Neural progenitor cell (in vitro differentiated cells): ENCODE measurements around the gene HEPACAM2. TPM values are rescaled to one million over a fixed set of nuclear protein-coding genes. Genes with fewer than 3 reads are reported as not detected.

Experiments used
- DNase-seq: peaks from one replicate; pipeline ENCODE4 v3.0.0-alpha.2; 2016; ENCODE audit warnings: low spot score
- H2AFZ ChIP-seq: fragments of 200-600 bp; sonication (generic); replicated peaks from 2 replicates; pipeline ENCODE4 v1.6.1; 2016; ENCODE audit warnings: antibody characterized with exemption
- H3F3A ChIP-seq: fragments of 200-600 bp; sonication (generic); 2 replicates; pipeline ENCODE4 v1.6.1; 2016; ENCODE audit warnings: antibody characterized with exemption, low read depth
- H3K27ac ChIP-seq: fragments of 200-600 bp; sonication (generic); 2 replicates; pipeline ENCODE4 v1.5.1; 2016; ENCODE audit warnings: mild to moderate bottlenecking
- H3K27me3 ChIP-seq: fragments of 200-600 bp; sonication (generic); 2 replicates; pipeline ENCODE4 v1.6.1; 2016; ENCODE audit warnings: mild to moderate bottlenecking, moderate library complexity
- H3K36me3 ChIP-seq: fragments of 200-600 bp; sonication (generic); 2 replicates; pipeline ENCODE4 v1.5.1; 2016
- H3K4me1 ChIP-seq: fragments of 200-600 bp; sonication (generic); 2 replicates; pipeline ENCODE4 v1.6.1; 2016; ENCODE audit warnings: mixed run types
- H3K4me2 ChIP-seq: fragments of 200-600 bp; sonication (generic); 2 replicates; pipeline ENCODE4 v1.6.1; 2016
- H3K4me3 ChIP-seq: fragments of 200-600 bp; sonication (generic); 2 replicates; pipeline ENCODE4 v1.5.1; 2016
- H3K79me2 ChIP-seq: fragments of 200-600 bp; sonication (generic); 2 replicates; pipeline ENCODE4 v1.6.1; 2016; ENCODE audit warnings: low read depth
- H3K9ac ChIP-seq: fragments of 200-600 bp; sonication (generic); 2 replicates; pipeline ENCODE4 v1.6.1; 2016
- H3K9me3 ChIP-seq: fragments of 200-600 bp; sonication (generic); 2 replicates; pipeline ENCODE4 v1.5.1; 2016; ENCODE audit warnings: low read depth
- H4K20me1 ChIP-seq: fragments of 200-600 bp; sonication (generic); 2 replicates; pipeline ENCODE4 v1.6.1; 2016; ENCODE audit warnings: low read depth
- H3K27ac Mint-ChIP-seq: 3 replicates; pipeline ENCODE4 v1.8.0; 2021; ENCODE audit warnings: mixed read lengths
- H3K27me3 Mint-ChIP-seq: 2 replicates; pipeline ENCODE4 v1.8.0; 2022; ENCODE audit warnings: low read depth, mild to moderate bottlenecking, inconsistent platforms, moderate library complexity, mixed read lengths; ENCODE audit not compliant: insufficient read depth
- H3K36me3 Mint-ChIP-seq: 3 replicates; pipeline ENCODE4 v1.8.0; 2021; ENCODE audit warnings: mixed read lengths
- H3K4me1 Mint-ChIP-seq: 3 replicates; pipeline ENCODE4 v1.8.0; 2021; ENCODE audit warnings: mixed read lengths
- H3K4me3 Mint-ChIP-seq: 3 replicates; pipeline ENCODE4 v1.8.0; 2021; ENCODE audit warnings: mild to moderate bottlenecking, moderate library complexity, mixed read lengths
- H3K9me3 Mint-ChIP-seq: 3 replicates; pipeline ENCODE4 v1.8.0; 2020; ENCODE audit warnings: mixed read lengths
- EZH2 ChIP-seq: fragments of 200-600 bp; sonication (generic); IDR thresholded peaks from 2 replicates; pipeline ENCODE4 v1.6.1; 2017; ENCODE audit warnings: antibody characterized with exemption, mild to moderate bottlenecking, moderate library complexity
- EZH2phosphoT487 ChIP-seq: fragments of 200-600 bp; sonication (generic); IDR thresholded peaks from 2 replicates; pipeline ENCODE4 v1.6.1; 2017; ENCODE audit warnings: antibody characterized with exemption
- total RNA-seq: library from RNA; depleted of rRNA; stranded (reverse); fragments of >200 nt; gene quantifications from 2 replicates; pipeline ENCODE4 v1.2.3, GENCODE V29; 2015; ENCODE audit warnings: low replicate concordance
- TF ChIP-seq, protein P1 (sequence below): fragments of 200-600 bp; sonication (generic); IDR thresholded peaks from 2 replicates; pipeline ENCODE4 v1.5.1; 2017; ENCODE audit warnings: antibody characterized with exemption, mild to moderate bottlenecking

Gene HEPACAM2
- total RNA-seq, 1 donor from 2014 or later, result not detected

DNA sequence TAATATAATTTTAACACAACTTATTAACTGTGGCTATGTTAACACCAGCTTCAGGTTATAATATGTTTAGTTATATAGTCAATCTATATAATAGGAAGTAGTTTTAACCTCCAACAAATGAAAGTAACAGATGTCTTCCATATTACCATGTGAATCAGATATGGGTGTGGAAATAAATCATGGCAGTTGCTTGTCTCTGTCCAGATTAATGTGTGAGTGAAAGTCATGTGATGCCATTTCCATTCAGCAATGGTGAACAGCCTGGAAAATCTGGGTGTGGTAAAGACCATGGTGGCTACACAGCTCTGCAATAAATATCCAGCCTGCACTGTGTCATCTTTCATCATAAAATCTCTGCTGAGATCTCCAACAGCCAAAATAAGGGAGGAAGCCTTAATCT, 27.8 kb downstream of the HEPACAM2 start:
- no peak overlapping the region for H3K27ac Mint-ChIP-seq
- Histone ChIP-seq H3K4me2 (no peak overlapping the region), H3K27ac (no peak overlapping the region), H4K20me1 (no peaks in the 10 kb centered on the region), H3K9me3 (no peaks in the 10 kb centered on the region), H3K4me1 (no peaks in the 10 kb centered on the region), H3F3A (no peaks in the 10 kb centered on the region), H3K79me2 (no peaks in the 10 kb centered on the region), H3K36me3 (no peaks in the 10 kb centered on the region), H3K4me3 (no peak overlapping the region), H2AFZ (no peak overlapping the region), H3K27me3 (peaks cover 72% of the 10 kb centered on the region), H3K9ac (no peak overlapping the region)
- no peaks in the 10 kb centered on the region for H3K27me3 Mint-ChIP-seq
- DNase-seq, result no peak
- H3K4me1 Mint-ChIP-seq, result no peaks in the 10 kb centered on the region
- TF ChIP-seq, protein P1, sequence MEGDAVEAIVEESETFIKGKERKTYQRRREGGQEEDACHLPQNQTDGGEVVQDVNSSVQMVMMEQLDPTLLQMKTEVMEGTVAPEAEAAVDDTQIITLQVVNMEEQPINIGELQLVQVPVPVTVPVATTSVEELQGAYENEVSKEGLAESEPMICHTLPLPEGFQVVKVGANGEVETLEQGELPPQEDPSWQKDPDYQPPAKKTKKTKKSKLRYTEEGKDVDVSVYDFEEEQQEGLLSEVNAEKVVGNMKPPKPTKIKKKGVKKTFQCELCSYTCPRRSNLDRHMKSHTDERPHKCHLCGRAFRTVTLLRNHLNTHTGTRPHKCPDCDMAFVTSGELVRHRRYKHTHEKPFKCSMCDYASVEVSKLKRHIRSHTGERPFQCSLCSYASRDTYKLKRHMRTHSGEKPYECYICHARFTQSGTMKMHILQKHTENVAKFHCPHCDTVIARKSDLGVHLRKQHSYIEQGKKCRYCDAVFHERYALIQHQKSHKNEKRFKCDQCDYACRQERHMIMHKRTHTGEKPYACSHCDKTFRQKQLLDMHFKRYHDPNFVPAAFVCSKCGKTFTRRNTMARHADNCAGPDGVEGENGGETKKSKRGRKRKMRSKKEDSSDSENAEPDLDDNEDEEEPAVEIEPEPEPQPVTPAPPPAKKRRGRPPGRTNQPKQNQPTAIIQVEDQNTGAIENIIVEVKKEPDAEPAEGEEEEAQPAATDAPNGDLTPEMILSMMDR, result no peak
- TF ChIP-seq EZH2phosphoT487 (no peak), EZH2 (no peak)
- H3K4me3 Mint-ChIP-seq, result no peak overlapping the region
- H3K36me3 Mint-ChIP-seq, result no peaks in the 10 kb centered on the region
- no peaks in the 10 kb centered on the region for H3K9me3 Mint-ChIP-seq

DNA sequence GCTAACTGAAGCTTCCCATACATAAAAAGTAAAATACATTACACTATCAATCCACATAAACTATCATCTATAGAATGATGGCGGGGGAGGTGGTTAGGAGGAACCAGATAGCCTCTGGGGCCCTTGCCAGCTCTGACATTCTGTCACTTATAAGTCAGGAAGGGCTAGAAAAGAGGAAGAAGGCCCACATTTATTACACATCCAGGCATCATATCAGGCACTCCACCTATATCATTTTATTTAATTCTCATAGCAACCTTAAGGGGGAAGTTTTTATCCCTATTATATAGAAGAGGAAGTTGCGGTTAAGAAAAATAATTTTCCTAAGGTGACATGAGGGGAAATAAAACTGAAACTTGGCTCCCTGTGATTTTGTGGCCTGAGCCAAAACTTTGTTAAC, 29.9 kb downstream of the HEPACAM2 start:
- Mint-ChIP-seq H3K9me3 (no peaks in the 10 kb centered on the region), H3K27me3 (no peaks in the 10 kb centered on the region), H3K4me3 (no peak overlapping the region), H3K27ac (no peak overlapping the region), H3K36me3 (no peaks in the 10 kb centered on the region), H3K4me1 (no peaks in the 10 kb centered on the region)
- H3K79me2 ChIP-seq, result no peaks in the 10 kb centered on the region
- H3K36me3 ChIP-seq, result no peaks in the 10 kb centered on the region
- peaks cover 74% of the 10 kb centered on the region for H3K27me3 ChIP-seq
- TF ChIP-seq EZH2phosphoT487 (no peak), EZH2 (no peak)
- TF ChIP-seq, protein P1, result no peak
- H3K4me1 ChIP-seq, result no peaks in the 10 kb centered on the region
- no peak for DNase-seq
- no peak overlapping the region for H3K4me3 ChIP-seq
- no peak overlapping the region for H2AFZ ChIP-seq
- H3K27ac ChIP-seq, result no peak overlapping the region
- H3K9ac ChIP-seq, result no peak overlapping the region
- H3K4me2 ChIP-seq, result no peak overlapping the region
- no peaks in the 10 kb centered on the region for H4K20me1 ChIP-seq
- H3F3A ChIP-seq, result no peaks in the 10 kb centered on the region
- H3K9me3 ChIP-seq, result no peaks in the 10 kb centered on the region

DNA sequence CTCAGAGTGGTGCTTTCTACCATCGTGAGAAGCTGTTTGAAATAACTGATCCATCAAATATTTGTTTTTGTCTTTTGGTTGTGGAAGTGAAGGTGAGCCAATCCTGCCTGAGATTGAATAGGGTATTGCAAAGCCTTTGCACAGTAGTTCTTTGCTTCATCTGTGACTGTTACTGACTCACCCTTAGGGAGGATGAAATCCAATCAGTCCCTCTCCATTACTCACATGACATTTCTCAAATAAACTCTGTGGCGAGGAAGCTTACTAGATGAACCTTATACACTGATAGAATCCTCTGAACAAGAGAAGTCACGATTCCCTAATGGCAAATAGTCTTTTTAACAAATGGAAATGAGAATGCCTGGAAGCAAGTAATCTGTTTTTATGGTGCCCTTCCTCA, 31.9 kb downstream of the HEPACAM2 start:
- Histone ChIP-seq H3K4me2 (no peak overlapping the region), H3K27ac (no peak overlapping the region), H3K79me2 (no peaks in the 10 kb centered on the region), H2AFZ (no peak overlapping the region), H3K4me3 (no peak overlapping the region), H3K27me3 (peaks cover 74% of the 10 kb centered on the region), H3K9me3 (no peaks in the 10 kb centered on the region), H3K9ac (no peak overlapping the region), H4K20me1 (no peaks in the 10 kb centered on the region), H3K36me3 (no peaks in the 10 kb centered on the region), H3K4me1 (no peaks in the 10 kb centered on the region), H3F3A (no peaks in the 10 kb centered on the region)
- Mint-ChIP-seq H3K4me1 (no peaks in the 10 kb centered on the region), H3K27ac (no peak overlapping the region), H3K36me3 (no peaks in the 10 kb centered on the region), H3K9me3 (no peaks in the 10 kb centered on the region), H3K4me3 (no peak overlapping the region), H3K27me3 (no peaks in the 10 kb centered on the region)
- no peak for DNase-seq
- TF ChIP-seq EZH2 (no peak), EZH2phosphoT487 (no peak)
- TF ChIP-seq, protein P1, result no peak
